Measurements from ENCODE around the gene HPCAL1.

HPCAL1 gene

GRCh38 chr2:10303694-10304378 lies 1.1 kb downstream of the HPCAL1 start:
- peak in 1 of 2 donors; percentile 36 for DNase-seq (ENCODE audit: low read depth in 2 of 2)

GRCh38 chr2:10304458-10305253 lies 2.0 kb downstream of the HPCAL1 start:
- no peak for DNase-seq (ENCODE audit: low read depth in 2 of 2)

DNA sequence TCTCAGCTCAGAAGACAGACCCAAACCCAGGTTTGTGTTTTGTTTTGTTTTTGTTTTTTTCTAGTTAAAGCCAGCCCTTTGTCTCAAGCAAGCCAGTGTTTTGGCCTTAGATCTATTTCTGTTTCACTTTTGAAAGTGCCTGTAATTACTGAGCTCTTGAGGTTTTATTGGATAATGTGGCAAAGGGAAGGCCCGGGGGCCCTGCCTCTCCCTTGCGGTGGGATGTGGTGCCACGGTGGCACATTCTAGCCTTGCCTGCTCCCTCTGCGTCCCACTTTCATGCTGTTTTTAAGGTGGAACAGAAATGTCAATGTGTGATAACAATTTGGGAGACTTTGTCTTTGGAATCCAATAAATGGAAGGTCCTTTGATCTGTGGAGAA lies 2.5 kb downstream of the HPCAL1 start:
- DNase-seq (ENCODE audit: low read depth in 2 of 2), result no peak

- peak in 1 of 2 donors; percentile 27 for DNase-seq (ENCODE audit: low read depth in 2 of 2)
Measured at GRCh38 chr2:10305715-10306114, 3.0 kb downstream of the HPCAL1 start.

DNA sequence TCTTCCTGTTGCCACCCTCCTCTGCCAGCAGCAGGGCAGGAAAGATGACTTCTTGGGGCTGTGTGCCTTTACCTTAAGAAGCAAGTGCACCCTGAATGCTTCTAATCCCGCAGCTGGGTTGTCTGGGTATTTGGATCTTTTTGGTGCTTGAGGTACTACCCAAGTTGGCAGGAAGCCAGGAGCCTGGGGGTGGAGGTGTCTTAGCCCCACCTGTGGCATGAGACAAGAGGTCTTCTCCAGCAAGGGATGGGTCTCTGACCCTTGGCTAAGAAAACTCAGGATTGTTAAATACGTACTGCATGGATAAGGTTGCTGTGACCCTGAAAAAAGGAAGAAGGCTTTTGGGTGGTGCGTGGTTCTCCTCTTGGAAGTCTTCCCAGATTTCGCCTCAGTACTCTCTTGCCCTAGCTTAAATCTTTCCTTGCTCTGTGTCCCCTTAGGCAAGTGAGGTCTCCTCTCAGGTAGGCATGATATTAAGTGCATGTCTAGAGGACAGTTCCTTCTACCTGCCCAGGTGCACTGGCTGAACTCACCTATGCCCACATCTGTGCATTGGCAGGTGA lies 4.3 kb downstream of the HPCAL1 start:
- DNase-seq (ENCODE audit: low read depth in 2 of 2), result no peak

- no peak for DNase-seq (ENCODE audit: low read depth in 2 of 2)
Measured at GRCh38 chr2:10307561-10308156, 5.0 kb downstream of the HPCAL1 start.

GRCh38 chr2:10308866-10309265 lies 6.2 kb downstream of the HPCAL1 start:
- no peak for DNase-seq (ENCODE audit: low read depth in 2 of 2)

GRCh38 chr2:10309286-10309685 lies 6.6 kb downstream of the HPCAL1 start:
- no peak for DNase-seq (ENCODE audit: low read depth in 2 of 2)

- no peak for DNase-seq (ENCODE audit: low read depth in 2 of 2)
Measured at GRCh38 chr2:10310309-10310888, 7.7 kb downstream of the HPCAL1 start.

DNA sequence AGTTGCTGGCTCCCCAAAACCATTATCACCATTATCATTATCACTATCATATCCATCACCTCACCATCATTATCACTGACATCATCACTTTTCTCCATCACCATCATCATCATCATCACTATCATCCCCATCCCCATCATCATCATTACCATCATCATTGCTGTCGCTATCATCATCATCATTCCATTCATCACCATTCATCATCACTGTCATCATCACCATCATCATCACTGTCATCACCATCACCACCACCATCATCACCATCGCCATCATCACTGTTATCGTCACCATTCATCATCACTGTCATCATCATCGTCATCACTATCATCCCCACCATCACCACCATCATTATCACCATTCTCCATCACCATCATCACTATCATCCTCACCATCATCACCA lies 9.0 kb downstream of the HPCAL1 start:
- DNase-seq (ENCODE audit: low read depth in 2 of 2), result no peak

- no peak for DNase-seq (ENCODE audit: low read depth in 2 of 2)
Measured at GRCh38 chr2:10312437-10312957, 9.8 kb downstream of the HPCAL1 start.

DNA sequence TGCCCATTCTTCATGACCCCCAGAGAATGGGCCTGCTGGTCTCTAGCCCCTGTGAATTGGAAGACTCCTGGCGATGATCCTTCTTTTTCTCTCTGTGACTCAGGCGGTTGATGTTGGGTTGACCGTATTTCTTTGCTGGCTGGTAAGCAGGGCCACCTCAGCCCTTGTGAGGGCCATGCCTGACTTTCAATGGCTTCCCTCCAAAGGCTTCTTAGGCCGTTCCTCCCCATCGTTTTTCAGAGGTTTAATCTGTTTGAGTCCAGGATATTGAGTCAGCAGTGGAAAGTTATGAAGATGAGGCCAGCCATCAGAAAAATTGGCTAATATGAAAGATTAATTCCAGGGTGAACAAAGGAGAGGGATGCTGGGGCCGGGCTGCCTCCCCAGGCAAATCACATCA lies 13.6 kb downstream of the HPCAL1 start:
- no peak for DNase-seq (ENCODE audit: low read depth in 2 of 2)

- DNase-seq (ENCODE audit: low read depth in 2 of 2), result no peak
Measured at GRCh38 chr2:10316860-10317259, 14.2 kb downstream of the HPCAL1 start.

DNA sequence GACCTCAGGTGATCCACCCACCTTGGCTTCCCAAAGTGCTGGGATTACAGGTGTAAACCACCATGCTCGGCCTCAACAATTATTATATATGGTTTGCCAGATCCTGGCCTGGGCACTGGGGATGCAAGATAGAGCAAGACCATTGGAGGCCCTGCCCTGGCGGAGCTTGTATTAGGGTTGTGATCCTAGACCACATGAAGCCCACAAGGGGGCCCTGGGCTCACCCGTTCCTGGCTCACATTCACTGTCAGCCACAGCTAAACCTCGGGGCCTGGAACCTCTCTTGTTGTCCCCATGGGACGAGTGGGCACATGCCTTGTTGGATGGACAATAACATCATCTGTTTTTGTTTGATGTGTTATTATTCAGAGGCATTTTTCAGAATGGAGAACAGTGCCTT lies 14.9 kb downstream of the HPCAL1 start:
- no peak for DNase-seq (ENCODE audit: low read depth in 2 of 2)

DNA sequence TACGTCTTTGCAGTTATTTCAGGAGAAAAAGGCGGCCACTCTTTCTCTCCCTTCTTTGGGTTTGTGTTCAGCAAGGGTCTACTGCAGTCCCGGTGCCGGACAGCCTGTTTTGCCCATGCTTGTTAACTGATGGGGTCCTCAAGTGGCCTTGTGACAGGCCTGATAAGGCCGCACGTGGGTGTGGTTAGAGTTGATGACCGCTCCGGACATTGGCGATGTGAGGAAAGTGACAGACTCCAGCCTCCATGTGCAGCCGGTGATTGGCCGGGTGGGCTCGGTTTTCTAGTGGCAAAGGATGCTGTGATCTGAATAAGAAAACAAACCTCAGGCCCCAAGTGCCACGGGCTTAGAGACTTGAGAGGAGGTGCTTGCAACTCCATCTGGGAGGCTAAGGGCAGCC lies 15.6 kb downstream of the HPCAL1 start:
- DNase-seq (ENCODE audit: low read depth in 2 of 2), result no peak

DNA sequence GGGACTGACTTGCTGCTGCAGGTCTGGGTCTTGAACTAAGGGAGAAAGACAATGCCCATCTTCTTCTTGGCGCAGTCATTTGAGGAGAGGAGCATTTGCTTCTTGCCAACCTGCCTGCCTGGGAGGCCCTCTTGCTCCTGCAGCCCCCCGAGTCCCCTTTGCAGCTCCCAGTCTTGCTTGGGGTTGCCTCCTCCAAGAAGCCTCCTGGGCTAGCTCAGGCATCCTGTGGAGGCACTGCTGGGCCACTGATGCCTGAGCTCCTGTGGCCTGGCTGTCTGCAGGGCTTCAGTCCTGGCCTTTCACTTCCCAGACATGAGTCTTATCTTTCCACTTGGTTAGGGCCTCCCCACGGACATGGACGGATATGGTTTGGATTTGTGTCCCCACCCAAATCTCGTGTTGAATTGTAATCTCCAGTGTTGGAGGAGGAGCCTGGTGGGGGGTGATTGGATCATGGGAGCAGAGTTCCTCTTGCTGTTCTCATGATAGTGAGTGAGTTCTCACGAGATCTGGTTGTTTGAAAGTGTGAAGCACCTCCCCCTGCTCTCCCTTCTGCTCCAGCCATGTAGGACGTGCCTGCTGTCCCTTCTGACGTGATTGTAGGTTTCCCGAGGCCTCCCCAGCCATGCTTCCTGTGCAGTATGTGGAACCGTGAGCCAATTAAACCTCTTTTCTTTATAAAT lies 17.3 kb downstream of the HPCAL1 start:
- no peak for DNase-seq (ENCODE audit: low read depth in 2 of 2)

- no peak for DNase-seq (ENCODE audit: low read depth in 2 of 2)
Measured at GRCh38 chr2:10320575-10320931, 17.8 kb downstream of the HPCAL1 start.

DNA sequence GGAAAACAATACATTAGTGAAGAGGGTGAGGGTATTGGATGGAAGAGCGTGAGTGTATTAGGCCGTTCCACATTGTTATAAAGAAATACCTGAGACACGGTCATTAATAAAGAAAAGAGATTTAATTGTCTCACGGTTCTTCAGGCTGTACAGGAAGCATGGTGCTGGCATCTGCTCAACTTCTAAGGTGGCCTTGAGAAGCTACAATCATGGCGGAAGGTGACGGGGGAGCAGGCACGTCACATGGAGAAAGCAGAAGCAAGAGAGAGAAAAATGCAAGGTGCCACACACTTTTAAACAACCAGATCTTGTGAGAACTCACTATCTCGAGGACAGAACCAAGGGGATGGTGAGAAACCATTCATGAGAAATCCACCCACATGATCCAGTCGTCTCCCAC lies 18.2 kb downstream of the HPCAL1 start:
- no peak for DNase-seq (ENCODE audit: low read depth in 2 of 2)

GRCh38 chr2:10321622-10322021 lies 18.9 kb downstream of the HPCAL1 start:
- no peak for DNase-seq (ENCODE audit: low read depth in 2 of 2)

DNA sequence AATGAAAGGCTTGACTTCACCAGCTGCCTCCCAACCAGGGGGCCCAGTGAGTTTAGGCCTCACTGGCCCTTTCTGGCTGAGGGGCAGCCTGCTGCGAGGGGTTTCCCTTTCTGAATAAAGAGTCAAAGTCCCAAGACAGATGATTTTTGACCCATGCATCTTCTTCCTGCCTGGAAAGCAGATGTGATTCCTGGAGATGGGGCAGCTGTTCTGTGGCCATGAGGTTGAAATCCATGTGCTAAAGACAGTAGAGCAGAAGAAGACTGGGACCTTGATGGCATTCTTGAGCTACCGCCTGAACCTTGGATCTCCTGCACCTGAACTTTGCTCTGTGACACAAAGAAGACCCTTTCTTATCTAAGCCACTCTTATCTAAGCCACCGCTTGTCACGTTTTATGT lies 19.8 kb downstream of the HPCAL1 start:
- DNase-seq (ENCODE audit: low read depth in 2 of 2), result no peak

- no peak for DNase-seq (ENCODE audit: low read depth in 2 of 2)
Measured at GRCh38 chr2:10322973-10323372, 20.3 kb downstream of the HPCAL1 start.

GRCh38 chr2:10323535-10323934 lies 20.8 kb downstream of the HPCAL1 start:
- no peak for DNase-seq (ENCODE audit: low read depth in 2 of 2)

All from stimulated activated CD8-positive, alpha-beta memory T cell treated with anti-CD3 and anti-CD28 coated beads, Interleukin-2, amount 100 ng/mL, for 48 hours (primary cell).